Eye (tissue), 1 donor: ENCODE measurements around the gene FANCM.

Experiments
- DNase-seq: peaks from one replicate; pipeline ENCODE4 v3.0.0-alpha.2; 2015

Gene FANCM

DNA sequence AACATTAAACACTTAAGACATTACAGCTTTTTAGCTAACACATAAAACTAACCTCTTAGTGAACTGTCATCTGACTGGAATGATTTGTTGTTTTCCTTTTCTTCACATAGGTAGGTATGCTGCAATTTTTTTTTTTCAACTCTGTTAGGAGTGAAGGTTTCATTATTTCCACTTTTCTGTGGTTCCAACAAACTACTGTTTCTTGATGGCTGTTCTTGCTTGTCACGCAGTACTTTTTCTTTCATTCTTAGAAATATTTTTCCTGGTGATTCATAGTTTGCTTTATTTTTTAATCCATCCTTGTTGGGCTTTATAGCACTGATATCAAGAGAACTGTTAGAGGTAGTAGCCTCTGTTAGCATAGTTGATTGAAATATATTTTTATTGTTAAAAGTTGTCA is 111.0 kb downstream of the FANCM start:
- DNase-seq = no peak

DNA sequence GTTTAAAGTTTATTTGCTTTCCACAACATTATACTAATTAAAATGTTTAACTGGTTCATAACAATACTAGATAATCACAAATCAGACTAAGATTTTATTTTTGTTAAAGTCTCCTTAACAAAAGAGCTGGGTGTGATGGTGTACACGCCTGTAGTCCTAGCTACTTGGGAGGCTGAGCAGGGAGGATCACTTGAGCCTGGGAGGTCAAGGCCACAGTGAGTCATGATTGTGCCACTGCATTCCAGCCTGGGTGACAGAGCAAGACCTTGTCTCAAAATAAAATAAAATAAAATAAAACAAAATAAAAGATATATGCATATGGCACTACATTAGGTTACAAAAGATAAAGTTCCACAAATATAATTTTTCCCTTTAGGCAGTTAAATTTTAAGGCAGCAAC is 111.7 kb downstream of the FANCM start:
- no peak for DNase-seq

DNA sequence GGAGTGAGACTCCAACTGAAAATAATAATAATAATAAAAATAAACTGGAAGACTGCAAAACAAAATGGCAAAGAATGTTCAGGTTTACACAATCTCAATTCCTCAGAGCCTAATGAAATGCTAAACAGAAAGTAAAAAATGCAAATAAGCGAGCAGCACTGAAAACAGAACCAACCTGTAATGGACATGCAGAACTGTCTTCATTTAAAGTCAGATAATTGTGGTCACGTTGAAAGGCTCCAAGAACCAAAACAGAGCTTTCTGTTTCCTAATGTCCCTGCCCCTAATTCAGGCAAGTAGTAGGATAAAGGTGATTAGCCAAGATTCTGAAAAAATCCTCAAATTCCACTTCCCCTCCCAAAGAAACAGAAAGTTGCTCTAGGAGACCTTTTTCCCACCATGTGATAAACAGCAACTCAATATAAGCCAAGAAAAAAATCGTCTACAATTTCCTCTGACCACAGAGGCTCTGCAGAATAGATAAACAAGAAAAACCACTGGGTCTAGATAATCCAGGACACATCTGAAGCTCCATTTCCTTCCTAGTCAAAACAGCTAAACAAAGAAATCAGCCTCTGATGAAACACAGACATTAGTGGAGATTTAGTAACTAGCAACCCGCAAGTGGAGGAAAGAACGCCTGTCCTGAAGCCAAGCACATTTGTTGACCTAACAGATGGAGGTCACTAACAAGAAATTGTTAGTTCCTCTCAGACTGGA is 114.3 kb downstream of the FANCM start:
- no peak for DNase-seq
